HFFc6 (cell line): ENCODE data around the gene PTPRE. TPM values are rescaled to one million over a fixed set of nuclear protein-coding genes. Genes with fewer than 3 reads are reported as not detected.

Source experiments
- DNase-seq: peaks from one replicate; pipeline ENCODE4 v3.0.0-alpha.2; 2018
- H3K27ac Mint-ChIP-seq: 2 replicates; pipeline ENCODE4 v1.8.0; 2020; ENCODE audit warnings: mild to moderate bottlenecking, mixed read lengths
- H3K27me3 Mint-ChIP-seq: 2 replicates; pipeline ENCODE4 v1.8.0; 2021; ENCODE audit warnings: mild to moderate bottlenecking, moderate library complexity, mixed read lengths; ENCODE audit not compliant: insufficient read depth
- H3K36me3 Mint-ChIP-seq: 2 replicates; pipeline ENCODE4 v1.8.0; 2021; ENCODE audit warnings: low read depth, mixed read lengths
- H3K4me1 Mint-ChIP-seq: 2 replicates; pipeline ENCODE4 v1.8.0; 2020; ENCODE audit warnings: low read depth, mixed read lengths
- H3K4me3 Mint-ChIP-seq: 2 replicates; pipeline ENCODE4 v1.8.0; 2020; ENCODE audit warnings: mild to moderate bottlenecking, moderate library complexity, mixed read lengths
- H3K9me3 Mint-ChIP-seq: 2 replicates; pipeline ENCODE4 v1.8.0; 2020; ENCODE audit warnings: mild to moderate bottlenecking, mixed read lengths
- CTCF ChIP-seq: fragments of 200-600 bp; sonication (generic); IDR thresholded peaks from 2 replicates; pipeline ENCODE4 v1.5.0; 2021; ENCODE audit warnings: antibody characterized with exemption, mild to moderate bottlenecking
- total RNA-seq, 6 experiments: library from RNA; stranded (reverse); fragmentation: NEBNext Ultra II Directional; extraction: Animal tissue kit (Norgen Biotek cat#: 25700); gene quantifications; 2 replicates in 1 of 6; 3 replicates in 5 of 6; pipeline ENCODE4 v1.2.3, GENCODE V29; 2021

PTPRE gene
- total RNA-seq, 6 experiments from 2014 or later = 0.14 to 0.37 (median 0.15) TPM; not detected in 3

- Mint-ChIP-seq H3K27me3 (peaks cover 3% of the 10 kb centered on the region; the same call in 1 of the 2 replicates), H3K36me3 (no peaks in the 10 kb centered on the region; the same call in 1 of the 2 replicates), H3K4me3 (no peak overlapping the region), H3K9me3 (peaks cover 41% of the 10 kb centered on the region), H3K4me1 (no peaks in the 10 kb centered on the region), H3K27ac (no peak overlapping the region)
- no peak for DNase-seq
- TF ChIP-seq CTCF = no peak
These were observed 45.1 kb downstream of the PTPRE start for GRCh38 chr10:127951861-127952574.

GRCh38 chr10:127952575-127952869 is 45.6 kb downstream of the PTPRE start:
- Mint-ChIP-seq H3K4me1 (no peaks in the 10 kb centered on the region), H3K4me3 (no peak overlapping the region), H3K36me3 (no peaks in the 10 kb centered on the region; the same call in 1 of the 2 replicates), H3K27ac (no peak overlapping the region), H3K27me3 (peaks cover 3% of the 10 kb centered on the region; the same call in 1 of the 2 replicates), H3K9me3 (peaks cover 41% of the 10 kb centered on the region)
- no peak for TF ChIP-seq CTCF
- DNase-seq = no peak

- H3K9me3 Mint-ChIP-seq = peaks cover 41% of the 10 kb centered on the region
- peaks cover 3% of the 10 kb centered on the region; the same call in 1 of the 2 replicates for H3K27me3 Mint-ChIP-seq
- H3K4me1 Mint-ChIP-seq = no peaks in the 10 kb centered on the region
- no peak for DNase-seq
- no peak overlapping the region for H3K4me3 Mint-ChIP-seq
- no peak overlapping the region for H3K27ac Mint-ChIP-seq
- TF ChIP-seq CTCF = no peak
- no peaks in the 10 kb centered on the region; the same call in 1 of the 2 replicates for H3K36me3 Mint-ChIP-seq
These were observed 46.0 kb downstream of the PTPRE start for GRCh38 chr10:127952918-127953317.

- Mint-ChIP-seq H3K4me1 (no peaks in the 10 kb centered on the region), H3K4me3 (no peak overlapping the region), H3K27me3 (no peaks in the 10 kb centered on the region; the same call in 1 of the 2 replicates), H3K27ac (no peak overlapping the region), H3K36me3 (no peaks in the 10 kb centered on the region; the same call in 1 of the 2 replicates), H3K9me3 (peaks cover 38% of the 10 kb centered on the region)
- DNase-seq = no peak
- TF ChIP-seq CTCF = no peak
These were observed 47.0 kb downstream of the PTPRE start for GRCh38 chr10:127953876-127954275.

GRCh38 chr10:127959428-127959827 is 52.5 kb downstream of the PTPRE start:
- H3K27me3 Mint-ChIP-seq = no peaks in the 10 kb centered on the region
- H3K36me3 Mint-ChIP-seq = no peaks in the 10 kb centered on the region; the same call in 1 of the 2 replicates
- no peak for TF ChIP-seq CTCF
- no peak overlapping the region for H3K27ac Mint-ChIP-seq
- peaks cover 44% of the 10 kb centered on the region for H3K9me3 Mint-ChIP-seq
- H3K4me1 Mint-ChIP-seq = no peaks in the 10 kb centered on the region
- no peak for DNase-seq
- H3K4me3 Mint-ChIP-seq = no peak overlapping the region
